GM21619 (cell line): ENCODE data around the gene CSTPP1.

Source experiments
- ATAC-seq: cut with Tn5 transposase; IDR thresholded peaks from one replicate; pipeline ENCODE4 v1.9.1; 2021; ENCODE audit not compliant: unreplicated experiment

The CSTPP1 gene

DNA sequence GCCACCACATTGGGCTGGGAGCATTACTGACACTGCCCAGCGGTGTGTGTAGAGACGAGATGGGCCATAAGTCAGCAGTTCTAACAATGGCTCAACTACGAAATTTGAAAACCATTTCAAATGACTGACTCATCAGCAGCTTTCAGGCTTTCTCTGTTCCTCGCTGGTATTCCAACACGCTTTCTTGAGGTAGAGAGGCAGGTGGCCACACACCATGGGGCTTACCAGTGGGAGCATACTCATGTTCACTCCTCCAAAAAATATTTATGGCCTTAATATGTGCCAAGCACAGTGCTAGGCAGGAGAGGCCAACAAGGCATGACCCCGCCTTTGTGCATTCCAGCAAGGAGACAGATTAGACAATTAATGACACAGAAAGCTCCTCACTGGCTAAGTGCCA, 219.8 kb downstream of the CSTPP1 start:
- no peak for ATAC-seq

DNA sequence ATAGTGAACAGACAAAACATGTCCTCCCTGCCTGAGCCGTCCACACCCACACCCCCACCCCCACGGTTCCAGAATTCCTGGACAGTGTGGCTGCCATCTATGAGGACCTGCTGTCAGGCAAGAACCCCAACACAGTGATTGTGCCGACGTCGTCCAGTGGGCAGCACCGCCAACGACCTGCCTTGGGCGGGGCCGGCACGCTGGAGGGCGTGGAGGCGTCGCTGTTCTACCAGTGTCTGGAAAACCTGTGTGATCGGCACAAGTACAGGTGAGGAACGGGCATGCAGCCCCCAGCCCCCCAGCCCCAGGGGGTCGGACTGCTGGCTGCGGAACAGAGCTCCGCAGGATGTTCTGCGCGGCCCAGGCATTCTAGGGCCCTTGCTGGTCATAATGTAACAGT, 220.4 kb downstream of the CSTPP1 start:
- ATAC-seq: no peak

DNA sequence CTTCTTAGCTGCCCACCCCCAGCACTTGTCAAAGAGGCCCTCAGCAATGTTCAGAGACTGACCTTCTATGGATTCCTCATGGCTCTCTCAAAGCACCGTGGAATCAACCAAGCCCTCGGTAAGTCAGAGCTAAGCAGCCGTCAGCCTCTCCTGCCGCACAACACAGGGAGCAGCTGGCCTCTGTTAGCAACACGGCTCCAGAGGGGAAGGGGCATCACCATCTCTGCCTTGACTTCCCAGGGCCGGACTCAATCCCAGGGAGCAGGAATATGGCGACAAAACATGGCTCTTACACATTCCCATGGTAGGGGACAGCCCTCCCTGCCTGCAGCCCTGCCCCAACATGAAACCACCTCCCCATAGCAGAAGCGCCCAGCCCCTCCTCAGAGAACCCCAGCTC, 221.2 kb downstream of the CSTPP1 start:
- no peak for ATAC-seq

DNA sequence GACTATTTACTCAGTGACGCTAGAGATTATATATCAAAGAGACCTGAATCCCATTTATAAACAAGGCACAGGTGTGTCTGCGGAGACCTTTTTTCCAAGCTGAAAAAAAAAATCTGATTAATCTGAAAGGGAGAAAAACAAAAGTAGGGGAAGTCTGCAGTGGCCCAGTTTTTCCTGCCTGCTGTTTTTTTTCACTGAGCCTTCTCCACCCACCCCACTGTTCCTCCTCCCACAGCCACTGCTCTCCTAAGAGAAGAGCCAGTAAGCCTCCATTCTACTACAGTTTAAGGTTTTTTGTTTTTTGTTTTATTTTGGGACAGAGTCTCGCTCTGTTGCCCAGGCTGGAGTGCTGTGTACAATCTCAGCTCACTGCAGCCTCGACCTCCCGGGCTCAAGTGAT, 221.7 kb downstream of the CSTPP1 start:
- no peak for ATAC-seq

DNA sequence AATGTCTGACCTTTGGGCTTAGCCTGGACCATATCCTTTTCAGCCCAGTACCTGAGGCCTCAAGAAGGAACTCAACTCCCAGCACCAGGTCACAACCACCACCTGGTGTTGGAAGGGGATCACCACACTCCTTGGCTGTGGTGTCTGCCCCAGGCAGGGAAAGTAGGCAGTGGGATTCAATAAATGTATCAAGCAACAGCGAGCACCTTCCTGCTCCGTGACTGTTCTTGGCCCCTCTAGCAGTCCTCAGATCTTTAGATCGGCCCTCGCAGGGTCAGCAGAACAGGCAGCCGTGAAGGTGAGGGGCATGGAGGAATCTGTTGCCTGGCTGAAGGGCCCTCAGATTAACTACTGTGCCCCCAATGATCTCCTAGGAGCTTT, 224.2 kb downstream of the CSTPP1 start:
- no peak for ATAC-seq

DNA sequence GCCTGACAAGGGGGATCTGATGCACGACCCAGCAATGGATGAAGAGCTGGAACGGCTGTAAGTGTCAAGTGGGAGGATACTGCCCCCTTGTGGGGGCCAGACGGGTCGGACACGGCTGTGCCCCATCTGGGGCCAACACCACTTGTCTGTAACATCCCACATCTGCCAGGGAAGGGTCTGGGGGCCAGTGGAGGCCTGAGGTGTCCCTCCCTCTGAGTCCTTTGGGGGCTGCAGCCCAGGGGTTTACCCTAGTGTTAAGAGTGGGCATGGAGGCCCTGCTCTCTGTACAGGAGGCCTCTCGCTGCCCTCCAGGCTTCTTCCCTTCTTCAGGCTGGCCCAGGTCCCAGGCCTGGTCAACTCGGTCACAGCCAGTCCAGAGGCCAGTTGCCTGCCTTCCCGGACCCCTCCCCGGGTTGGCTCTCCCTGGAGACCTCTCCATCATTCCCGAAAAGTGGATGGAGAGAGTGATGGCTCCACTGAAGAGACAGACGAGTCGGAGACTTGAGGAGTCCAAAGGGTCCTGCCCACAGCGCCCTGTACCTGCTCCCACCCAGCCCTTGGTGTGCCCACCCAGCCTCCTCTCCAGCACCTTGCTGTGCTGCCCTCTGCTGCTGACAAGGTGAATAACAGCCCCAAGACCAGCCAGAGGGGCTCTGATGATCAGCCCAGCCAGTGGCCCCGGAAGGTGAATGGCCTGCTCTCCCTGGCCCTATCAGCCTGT, 224.7 kb downstream of the CSTPP1 start:
- peak; percentile 65 for ATAC-seq

DNA sequence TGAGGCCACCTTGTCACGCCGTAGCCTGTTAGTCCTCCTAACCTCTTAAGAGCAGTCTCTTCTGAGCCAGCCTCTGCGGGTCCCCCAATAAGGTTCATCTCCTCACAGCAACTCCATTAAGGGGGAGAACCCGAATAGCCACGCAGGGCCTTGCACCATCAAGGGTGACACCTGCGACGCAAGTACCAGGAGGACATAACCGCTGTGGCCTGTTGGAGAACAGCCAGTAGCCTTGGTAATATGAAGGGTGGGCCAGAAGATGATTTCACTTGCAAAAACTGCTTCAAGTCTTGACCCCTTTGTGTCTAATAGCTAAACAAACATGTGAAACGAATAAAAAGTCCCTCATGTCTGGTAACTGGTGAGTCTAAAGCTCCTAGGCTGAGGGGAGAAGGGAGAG, 225.3 kb downstream of the CSTPP1 start:
- ATAC-seq: no peak

DNA sequence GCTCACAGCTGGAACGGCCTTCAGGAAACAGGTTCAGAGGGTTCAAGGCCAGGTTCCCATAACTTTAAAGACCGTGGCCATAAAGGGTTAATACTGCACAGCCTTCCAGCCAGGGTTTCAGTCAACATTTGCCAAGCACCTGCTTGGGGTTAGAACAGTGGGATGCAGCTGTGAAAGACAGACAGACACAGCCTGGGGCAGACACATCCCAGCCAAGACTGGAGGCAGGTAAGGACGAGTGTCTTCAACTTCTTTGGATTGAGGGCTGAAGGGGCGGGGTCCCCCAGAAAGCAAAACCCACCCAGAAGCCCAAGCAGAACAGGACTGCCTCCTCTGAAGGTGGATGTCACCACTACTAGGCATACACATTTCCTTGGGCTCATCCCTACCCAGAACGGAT, 225.9 kb downstream of the CSTPP1 start:
- ATAC-seq: no peak

DNA sequence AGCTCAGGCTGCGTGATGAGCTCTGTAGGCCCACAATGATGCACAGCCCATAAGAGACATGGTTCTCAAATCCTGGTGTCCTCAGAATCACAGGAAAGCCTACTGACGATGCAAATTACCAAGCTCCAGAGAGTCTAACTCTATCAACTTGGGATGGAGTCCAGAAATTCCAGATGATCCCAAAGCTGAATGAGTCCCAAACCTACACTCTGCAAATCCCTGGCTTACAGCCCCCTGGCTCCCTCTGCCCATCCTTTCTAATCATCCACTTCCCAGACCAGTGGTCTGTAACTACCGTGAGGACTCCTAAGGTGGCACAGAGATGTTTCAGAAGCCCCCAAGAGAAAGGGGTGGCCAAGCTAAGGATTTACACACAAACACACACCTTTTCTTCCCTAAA, 226.6 kb downstream of the CSTPP1 start:
- ATAC-seq: no peak

DNA sequence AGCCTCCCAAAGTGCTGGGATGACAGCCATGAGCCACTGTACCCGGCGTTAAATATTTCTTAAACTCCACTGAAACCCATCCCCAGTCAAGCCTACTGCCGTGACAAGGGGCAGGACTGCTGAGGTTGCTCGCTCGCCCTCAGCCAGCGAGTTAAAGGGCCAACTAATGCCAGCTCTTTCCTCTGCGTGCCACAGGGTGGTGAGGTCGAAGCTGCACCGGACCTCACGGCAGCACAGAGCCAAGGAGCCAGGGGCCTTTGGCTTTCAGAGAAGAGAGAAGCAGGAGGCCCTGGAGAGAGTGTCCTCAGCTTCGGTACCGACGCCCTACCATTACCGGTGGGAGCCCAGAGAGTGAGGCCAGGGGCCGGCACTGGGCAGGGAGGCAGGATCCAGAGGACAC, 227.3 kb downstream of the CSTPP1 start:
- ATAC-seq: no peak

DNA sequence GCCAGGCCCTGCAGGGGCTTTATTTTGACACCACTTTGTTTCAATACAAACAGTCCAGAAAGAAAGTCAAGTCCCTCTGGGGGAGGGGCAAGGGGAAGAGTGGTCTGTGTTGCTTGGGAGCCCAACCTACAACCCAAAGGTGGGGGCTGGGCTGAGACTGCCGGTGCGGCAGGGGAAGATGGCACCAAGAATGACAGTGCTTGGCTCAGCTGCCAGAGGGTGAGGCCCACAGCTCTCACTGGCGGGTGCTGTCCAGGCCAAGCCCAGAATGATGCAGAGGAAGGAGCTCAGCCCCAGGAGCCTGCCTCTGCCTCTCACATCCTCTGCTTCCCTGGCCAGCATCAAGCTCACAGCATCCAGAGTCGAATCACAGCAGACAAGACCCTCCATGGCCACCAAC, 227.8 kb downstream of the CSTPP1 start:
- ATAC-seq: no peak

DNA sequence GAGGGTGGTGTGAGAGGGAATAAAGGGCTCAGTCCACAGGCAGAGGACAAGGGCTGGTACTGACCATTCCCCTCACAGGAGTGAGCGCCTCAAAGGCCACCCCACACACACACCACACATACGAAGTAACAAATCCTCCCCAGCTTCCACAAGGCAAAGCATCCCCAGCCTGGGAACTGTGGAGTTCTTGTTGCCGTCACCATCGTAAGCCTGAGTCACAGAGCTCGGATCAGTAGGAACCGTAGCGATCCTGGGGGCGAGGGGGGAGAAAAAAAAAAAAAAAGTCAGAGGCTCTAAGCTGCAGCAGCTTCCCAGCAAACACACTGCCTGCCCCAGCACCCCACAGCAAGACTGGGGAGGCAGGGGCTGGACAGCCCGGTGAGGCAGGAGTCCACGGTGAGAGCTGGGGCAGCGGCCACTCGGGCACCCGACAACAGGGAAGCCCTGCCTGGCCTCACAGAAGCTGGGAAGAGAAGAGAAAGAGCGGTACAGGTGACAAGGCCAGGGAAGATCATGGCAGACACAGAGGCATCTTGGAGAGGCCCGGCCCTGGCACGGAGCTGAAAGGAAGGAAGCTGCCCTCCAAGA, 228.8 kb downstream of the CSTPP1 start:
- no peak for ATAC-seq

DNA sequence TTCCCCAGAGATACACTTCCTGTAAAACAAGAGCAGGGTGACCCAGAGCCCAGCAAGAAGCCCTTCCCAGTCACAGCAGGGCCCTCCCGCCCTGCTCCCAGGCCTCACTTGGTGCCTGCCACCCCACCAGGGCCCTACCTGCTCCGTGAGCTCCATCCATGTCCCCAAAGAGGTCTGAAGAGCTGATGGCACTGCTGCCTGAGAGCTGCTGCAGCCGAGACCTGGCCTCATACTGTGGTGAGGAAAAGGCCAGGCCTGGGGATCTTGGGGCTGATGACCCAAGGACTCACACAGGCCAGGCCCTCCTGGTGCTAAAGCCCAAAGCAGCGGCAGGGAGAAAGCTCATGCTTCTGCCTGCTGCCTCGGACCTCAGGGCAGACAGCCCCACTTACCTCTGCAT, 229.8 kb downstream of the CSTPP1 start:
- ATAC-seq: no peak

DNA sequence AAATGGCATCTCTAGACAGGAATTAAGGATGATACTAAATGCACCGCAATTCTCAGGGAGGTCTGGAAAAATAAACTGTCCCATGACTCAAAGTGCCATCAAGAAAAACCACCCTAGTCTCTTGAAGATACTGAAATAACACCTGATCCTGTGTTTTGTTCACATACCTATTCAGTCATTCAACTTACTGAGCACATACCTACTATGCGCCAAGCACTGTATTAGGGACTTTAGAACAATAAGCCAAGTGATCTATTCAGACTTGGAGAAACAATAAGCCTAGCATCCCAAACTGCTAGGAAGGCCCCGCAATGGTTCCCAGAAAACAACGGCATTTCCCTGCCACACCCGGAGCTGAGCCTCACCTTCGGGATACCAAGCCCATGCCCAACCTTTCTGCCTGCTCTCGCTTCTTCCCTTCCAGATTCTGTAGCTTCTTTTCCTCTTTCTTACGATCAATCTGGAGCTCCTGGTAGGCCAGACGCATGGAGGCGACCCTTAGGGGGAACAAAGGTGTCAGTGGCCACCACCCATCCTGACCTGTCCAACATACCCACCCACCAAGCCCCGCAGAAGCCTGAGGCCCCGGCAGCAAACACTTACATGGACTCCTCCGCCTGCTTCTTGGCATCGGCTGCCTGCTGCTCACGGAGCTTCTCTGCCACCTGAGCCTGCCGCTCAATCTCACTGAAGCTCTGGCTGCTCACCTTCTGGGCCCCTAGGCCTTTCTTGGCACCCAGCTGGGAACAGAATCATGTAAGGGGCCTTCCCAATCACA, 234.7 kb downstream of the CSTPP1 start:
- no peak for ATAC-seq

DNA sequence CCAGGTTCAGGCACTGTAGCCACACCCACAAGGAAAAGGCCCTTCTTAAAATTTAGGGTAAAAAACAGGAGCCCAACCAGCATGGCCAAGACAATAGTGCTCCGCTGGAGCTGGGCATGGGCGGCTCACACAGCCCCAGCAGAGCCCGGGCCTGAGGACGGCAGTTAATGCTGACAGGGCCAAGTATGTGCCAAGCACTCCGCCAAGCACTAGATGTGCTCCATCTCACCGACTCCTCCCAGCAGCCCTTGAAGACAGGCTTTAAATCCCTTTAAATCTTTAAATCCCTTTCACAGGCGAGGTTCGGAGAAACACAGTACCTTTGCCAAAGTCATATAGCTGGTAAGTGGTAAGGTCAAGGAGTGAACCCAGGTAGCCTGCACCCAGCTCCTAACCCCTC, 235.3 kb downstream of the CSTPP1 start:
- no peak for ATAC-seq

DNA sequence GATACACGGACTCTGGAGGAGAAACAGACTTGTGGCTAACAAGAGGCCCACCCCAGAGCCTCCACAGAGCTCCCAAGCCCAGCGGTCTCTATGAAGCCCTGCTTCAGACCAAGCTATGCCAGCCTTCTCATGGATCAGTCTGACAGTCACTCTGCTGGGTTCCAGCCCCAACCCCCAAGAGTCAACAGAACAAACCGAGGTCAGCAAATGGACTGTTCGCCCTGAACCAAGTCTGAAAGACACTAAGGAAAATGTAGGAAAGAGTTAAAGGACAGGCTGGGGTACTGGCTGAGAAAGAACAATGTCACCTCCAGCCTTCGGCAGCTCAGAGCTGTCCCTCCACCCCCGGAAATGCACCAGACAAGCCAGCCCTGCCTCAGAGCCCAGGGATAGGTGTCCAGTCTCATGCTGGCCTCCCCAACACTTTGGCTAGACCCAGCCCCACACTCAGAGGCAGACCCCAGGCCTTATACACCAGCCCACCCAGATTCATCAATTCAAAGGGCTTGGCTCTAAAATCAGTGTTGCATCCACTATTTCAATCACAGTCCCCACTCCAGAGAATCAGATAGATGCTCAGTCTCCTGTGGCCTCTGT, 236.3 kb downstream of the CSTPP1 start:
- ATAC-seq: no peak

DNA sequence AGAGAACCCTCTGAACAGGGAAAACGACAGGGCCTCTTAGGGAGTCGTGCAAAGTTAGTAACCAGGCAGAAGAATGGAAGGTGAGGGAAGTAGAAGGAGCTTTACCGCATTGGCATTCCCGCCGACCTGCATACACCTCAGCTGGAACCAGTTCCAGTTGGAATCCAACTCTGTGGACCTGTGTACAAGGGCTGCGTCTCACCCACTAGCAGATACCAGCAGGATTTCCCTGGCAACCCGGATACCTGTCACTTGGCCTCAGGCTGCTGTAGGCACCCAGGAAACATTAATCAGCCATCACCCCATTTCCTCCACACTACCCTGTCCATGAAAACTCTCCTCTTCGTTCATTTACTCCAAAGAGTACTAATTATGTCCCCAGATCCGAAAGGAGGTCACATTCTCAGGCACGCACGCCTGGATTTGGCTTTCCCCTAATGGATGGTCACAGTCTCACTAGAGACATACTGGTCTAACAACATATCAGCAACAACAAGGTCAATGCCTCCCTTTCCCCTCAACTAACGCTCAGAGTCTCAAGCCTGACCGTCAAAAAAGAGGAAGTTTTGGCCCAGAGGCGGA, 239.3 kb downstream of the CSTPP1 start:
- no peak for ATAC-seq

DNA sequence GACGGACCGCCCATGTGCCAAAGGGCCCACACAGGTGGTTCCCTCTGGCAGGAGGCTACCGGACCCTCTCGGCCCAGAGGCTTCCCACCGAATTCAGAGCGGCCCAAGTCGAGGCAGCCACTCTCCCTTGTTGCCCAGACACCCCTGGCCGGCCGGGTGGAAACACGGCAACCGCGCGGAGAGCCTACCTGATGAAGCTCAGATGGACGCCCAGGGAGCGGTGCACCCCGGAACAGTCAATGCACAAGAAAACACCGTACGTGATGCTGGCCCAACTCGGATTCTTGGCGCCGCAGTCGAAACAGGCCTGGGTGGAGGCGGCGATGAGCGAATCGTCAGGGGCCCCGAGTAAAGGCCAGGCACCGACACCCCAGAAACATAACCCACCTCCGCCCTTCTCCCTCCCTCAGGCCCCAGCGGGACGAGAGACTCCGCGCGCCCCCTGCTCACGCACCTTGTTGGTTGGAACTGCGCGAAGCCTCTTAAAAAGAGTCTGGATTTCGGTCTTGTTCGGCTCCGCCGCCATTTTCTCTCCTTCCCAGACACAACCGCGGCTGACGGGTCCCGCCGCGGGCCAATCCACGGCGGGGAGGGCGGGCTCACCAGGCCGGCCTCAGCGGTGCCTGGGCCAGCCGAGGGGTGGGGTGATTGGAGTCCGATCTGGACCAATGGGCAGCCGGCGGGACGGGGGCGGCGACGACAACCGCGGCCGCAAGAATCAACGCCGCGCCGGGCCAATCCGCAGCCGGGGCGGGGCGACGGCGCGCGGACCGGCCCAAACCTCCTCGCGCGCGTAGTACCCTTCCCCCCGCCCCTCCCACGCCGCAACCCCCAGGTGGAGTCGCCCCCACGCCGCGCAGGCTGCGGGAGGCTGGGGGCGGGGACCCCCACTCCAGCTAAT, 240.0 kb downstream of the CSTPP1 start, which contains the start of gene ARFGAP2:
Gene ARFGAP2 (minus strand): TSS at position 552 of the 901 bp plus-strand sequence. CDS start 26 bp downstream, at position 526.
- ATAC-seq: peak; percentile 87

DNA sequence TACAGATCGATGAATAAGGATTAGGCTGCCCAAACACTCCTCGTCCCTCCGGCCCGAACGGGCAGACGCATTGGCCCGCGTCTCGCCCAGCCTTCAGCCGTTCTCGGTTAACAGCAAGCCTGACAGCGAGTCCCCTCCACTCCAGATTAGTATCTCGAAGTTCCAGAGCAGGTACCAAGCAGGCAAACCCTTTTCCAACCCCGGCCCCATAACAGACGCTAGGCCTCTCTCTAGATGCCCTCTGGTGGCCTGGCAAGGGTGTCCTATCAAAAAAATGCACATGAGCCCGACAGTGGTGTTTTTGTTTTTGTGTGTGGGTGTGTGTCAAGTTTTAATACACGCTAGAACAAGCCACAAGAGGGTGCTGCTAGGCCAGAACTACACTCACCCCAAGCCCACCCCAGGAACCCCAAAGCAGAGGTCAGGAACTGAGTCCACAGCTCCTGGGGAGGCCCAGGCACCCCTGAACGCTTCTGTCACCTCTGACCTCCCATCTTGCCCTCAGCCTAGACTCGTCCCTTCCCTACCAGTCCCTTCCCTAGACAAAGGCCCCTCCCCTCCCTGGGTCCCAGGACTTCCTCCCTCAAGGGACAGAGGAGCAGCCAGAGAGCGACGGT, 240.8 kb downstream of the CSTPP1 start:
- peak; percentile 46 for ATAC-seq

DNA sequence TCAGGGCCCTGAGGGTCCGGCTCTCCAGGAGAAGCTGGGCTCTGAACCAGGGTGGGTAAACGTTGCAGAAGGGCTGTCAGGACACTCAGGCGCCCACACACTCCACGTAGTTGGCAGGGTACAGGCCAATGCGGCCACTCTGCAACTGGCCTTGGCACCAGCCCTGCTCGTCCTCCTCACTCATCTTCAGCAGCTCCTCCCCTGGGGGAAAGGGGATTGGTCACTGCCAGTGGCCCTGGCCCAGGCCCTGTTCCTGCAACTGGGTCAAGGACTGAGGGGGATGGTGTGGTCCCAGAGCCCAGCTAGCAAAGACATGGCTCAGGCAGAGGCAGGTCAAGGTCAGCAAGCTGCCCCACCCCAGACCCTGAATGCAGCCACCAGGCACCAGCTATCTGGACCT, 241.3 kb downstream of the CSTPP1 start:
- no peak for ATAC-seq
